RPMI7951 (cell line): ENCODE data around the gene ZNF329. TPM values are rescaled to one million over a fixed set of nuclear protein-coding genes. Genes with fewer than 3 reads are reported as not detected.
"Not testable (repeated sequence)": the region's sequence is repeated elsewhere in the genome, so short reads cannot be mapped to it uniquely, and the experiment has no call there.

Experiments used
- DNase-seq: peaks from one replicate; pipeline ENCODE4 v3.0.0-alpha.2; 2012; ENCODE audit warnings: low read depth
- total RNA-seq: library from RNA; depleted of rRNA; stranded (reverse); fragments of >200 nt; shearing (Covaris generic); gene quantifications from 2 replicates; pipeline ENCODE4 v1.2.3, GENCODE V29; 2014; rRNA removed

Gene ZNF329
- 6.8 and 9.4 TPM in 2 replicates for total RNA-seq

- peak; percentile 88 for DNase-seq
These were observed at the start of gene ZNF329 for GRCh38 chr19:58150328-58150921. ZNF329 (minus strand) TSS chr19:58150789; CDS start chr19:58129503, 21,286 bp downstream.

DNA sequence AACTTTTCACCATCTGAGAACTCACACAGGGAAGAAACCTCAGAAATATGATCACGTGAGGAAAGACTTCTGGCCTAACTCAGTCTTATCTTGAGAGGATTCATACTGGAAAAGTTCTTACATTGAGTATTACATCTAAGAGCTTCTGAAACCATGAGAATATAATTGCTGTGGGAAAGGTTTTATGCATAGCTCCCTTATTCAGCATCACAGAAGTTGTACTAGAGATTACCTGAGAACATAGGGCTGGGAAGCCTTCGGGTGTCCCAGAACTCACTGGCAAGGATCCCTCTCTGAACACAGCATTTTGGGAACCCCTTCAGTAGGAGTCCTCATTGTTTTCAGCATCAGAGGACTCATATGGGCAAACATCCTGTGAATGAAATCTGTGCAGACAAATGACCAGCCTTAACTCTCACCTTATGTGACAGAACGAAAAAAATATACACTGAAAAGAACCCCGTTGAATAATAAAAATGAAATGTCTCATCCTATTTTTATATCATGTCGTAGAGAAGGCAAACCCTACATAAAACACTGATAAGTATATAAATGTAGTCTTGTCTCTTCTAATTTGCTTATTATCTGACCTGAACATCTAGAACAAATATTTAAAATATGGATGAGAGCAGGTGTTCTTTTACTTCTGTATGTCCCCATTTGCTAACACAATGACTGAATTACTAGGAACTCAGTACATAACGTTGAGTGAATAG, 46.5 kb upstream of the ZNF329 start:
- peak; percentile 53 for DNase-seq

GRCh38 chr19:58183817-58184215, 33.2 kb upstream of the ZNF329 start:
- DNase-seq, result no peak

GRCh38 chr19:58182989-58183816, 32.6 kb upstream of the ZNF329 start, which contains the start of gene ZNF274:
ZNF274 (plus strand) TSS chr19:58183061; CDS start chr19:58183966, 905 bp downstream.
- DNase-seq, result peak; percentile 95

GRCh38 chr19:58182577-58182988, 32.0 kb upstream of the ZNF329 start:
- no peak for DNase-seq

DNA sequence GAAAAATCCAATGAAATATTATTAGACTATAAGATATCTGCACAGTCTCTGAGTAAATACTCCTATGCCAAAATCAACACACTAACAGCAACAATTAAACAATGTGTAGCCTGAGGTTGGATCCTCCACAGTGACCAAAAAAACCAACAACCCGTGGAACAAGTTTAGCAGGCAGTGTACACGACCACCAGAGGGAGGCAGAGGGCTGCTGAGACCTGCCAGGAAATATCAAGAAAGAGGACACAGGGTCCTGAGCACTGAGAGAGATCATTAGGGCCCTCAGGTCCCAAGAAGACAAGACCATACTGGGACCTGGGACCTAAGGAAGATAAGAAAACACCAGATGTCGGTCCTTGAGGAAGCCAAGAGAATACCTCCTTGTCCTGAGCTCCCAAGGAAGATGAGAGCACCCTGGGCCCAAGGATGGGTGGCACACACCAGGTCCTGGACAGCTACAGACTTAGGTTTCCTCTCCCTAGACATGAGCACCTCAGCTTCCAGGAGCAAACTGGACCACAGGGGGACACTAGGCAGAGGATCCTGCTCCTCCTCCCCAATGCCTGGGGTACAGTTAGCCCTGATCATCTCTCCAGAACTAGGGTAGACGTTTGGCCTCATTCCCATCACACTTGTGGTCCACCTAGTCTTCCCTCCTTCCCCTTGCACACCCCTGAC, 31.4 kb upstream of the ZNF329 start:
- DNase-seq, result peak; percentile 60

- peak; percentile 80 for DNase-seq
These were observed 20.3 kb upstream of the ZNF329 start for GRCh38 chr19:58170860-58171259.

DNA sequence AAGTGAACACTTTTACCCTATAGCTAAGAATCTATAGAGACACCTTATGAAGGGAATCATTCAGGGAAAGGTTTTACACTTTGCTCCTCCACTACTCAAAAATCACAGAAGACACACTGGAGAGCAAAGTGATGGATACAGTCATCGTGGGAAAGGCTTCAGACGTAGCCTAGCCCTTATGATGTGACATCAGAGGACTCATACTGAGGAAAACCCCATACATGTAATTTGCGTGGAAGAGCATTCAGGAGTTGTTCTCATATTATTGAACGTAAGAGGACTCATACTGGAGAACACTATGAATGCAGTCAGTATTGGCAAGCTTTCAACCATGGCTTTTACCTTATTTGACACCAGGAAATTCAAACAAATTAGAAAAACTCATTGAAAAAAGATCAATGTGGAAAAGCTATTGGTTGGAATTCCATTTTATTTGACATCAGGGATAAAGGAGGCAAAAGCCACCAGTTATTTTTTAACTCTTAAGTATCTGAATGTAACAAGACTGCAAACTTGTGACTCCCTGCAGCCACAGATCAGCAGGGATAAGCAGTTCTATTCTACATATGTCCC, 16.2 kb upstream of the ZNF329 start:
- no peak for DNase-seq

- no peak for DNase-seq
These were observed 15.7 kb upstream of the ZNF329 start for GRCh38 chr19:58166268-58166667.

DNA sequence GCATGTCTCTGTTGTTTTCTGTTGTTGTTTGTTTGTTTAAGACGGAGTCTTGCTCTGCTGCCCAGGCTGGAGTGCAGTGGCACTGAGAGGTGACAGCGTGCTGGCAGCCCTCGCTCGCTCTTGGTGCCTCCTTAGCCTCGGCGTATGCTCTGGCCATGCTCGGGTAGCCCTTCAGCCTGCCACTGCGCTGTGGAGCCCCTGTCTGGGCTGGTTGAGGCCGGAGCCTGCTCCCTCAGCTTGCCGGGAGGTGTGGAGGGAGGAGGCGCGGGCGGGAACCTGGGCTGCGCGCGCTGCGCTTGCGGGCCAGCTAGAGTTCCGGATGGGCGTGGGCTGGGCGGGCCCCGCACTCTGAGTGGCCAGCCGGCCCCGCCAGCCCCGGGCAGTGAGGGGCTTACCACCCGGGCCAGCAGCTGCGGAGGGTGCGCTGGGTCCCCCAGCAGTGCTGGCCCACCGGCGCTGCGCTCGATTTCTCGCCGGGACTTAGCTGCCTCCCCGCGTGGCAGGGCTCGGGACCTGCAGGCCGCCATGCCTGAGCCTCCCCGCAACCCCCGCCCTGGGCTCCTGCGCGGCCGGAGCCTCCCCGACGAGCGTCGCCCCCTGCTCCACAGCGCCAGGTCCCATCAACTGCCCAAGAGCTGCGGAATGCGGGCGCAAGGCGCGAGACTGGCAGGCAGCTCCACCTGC, 6.6 kb upstream of the ZNF329 start:
- no peak for DNase-seq

GRCh38 chr19:58154679-58155648, 4.4 kb upstream of the ZNF329 start:
- DNase-seq, result peak; percentile 93

- peak; percentile 70 for DNase-seq
These were observed 3.7 kb upstream of the ZNF329 start for GRCh38 chr19:58154287-58154678.

DNA sequence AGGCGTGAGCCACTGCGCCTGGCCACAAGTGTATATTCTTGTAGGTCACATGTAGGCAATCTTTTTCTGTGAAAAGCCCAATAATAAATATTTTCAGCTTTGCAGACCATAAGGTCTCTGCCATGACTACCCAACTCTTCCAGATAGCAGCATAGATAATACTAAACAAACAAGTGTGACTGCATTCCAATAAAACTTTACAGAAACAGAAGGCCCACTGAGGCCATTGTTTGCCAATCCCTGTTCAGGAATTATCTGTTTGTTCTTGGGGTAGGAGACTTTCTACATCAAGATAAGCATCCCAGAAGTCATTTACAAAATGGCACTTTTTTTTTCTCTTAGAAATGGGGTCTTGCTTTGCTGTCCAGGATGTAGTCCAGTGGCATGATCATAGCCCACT, 2.8 kb upstream of the ZNF329 start:
- DNase-seq, result no peak

- DNase-seq, result not testable (repeated sequence)
These were observed 3.1 kb downstream of the ZNF329 start for GRCh38 chr19:58147475-58147874.

DNA sequence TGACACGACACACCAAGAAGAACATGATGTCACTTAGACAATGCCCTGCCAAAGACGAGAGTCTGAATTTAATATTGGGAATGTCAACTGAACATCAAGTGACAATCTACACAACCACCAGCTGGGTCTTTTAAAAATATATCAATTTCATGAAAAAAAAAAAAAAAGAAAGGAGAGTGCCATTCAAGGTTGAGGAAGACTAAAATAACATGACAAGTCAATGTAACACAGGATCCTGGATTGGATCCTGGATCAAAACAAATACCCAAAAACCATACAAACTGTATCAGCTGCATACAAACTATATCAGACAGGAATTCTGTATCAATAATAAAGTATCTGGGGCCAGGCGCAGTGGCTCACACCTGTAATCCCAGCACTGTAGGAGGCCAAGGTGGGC, 4.7 kb downstream of the ZNF329 start:
- no peak for DNase-seq

DNA sequence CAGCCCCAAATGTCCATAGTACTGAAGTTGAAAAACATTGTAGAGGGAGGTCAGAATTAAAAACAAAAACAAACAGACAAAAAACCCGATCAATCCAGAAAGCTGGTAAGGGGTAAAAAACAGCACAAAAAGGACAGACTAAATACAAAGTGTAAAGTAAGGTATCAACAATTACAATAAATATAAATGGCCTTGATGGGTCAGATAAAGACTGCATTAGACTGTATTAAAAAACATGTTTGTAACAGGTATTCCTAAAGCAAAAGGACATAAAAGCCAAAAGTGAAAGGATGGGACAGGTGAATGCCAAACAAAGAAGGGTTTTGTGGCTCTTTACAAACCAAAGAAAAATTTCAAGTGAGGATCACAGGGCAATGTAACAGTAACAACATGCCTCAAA, 16.3 kb downstream of the ZNF329 start:
- DNase-seq, result no peak

DNA sequence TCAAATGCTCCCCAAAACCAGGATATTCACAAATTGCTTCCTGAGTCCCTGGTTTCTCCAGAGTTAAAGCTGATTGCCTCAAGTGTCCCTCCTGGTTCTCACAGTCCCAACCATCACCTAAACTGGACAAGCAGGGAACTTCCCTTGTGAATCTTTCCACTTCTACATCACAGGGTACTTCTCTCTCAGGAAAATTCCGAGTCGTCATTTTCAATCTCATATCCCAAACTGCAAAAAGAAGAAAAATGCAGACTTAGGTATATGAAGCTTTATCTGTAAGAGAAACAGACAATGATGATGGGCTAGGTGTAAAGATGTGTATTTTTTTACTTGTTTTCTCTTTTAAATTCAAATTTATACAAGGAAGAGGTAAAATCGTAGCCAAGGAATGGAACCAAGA, 21.3 kb downstream of the ZNF329 start:
- no peak for DNase-seq

DNA sequence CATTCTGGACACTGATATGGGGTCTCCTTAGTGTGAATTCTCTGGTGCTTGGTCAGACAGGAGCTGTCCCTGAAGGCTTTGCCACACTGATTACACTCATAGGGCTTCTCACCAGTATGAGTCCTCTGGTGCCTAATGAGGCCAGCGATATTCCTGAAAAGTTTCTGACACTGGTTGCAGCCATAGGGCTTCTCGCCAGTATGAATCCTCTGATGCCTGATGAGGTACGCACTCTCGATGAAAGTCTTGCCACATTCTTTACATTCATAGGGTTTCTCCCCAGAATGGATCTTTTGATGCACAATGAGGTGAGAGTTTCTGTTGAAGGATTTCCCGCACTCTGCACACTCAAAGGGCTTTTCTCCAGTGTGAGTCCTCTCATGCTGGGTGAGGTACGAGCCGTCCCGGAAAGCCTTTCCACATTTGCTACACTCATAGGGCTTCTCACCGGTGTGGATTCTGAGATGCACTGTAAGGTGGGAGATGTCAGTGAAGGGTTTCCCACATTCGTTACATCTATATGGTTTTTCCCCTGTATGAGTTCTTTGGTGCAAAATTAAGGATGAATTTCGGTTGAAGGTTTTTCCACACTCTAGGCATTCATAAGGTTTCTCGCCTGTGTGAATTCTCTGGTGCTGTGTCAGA, 22.4 kb downstream of the ZNF329 start:
- peak; percentile 25 for DNase-seq

DNA sequence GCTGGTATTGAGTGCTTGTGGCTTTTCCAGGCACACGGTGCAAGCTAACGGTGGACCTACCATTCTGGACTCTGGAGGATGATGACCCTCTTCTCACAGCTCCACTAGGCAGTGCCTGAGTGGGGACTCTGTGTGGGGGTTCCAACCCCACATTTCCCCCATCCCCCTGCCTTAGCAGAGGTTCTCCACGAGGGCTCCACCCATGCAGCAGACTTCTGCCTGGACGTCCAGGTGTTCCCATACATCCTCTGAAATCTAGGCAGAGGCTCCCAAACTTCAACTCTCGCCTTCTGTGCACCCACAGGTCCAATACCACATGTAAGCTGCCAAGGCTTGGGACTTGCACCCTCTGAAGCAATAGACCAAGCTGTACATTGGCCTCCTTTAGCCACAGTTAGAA, 27.2 kb downstream of the ZNF329 start:
- no peak for DNase-seq
